HG03025 (cell line): Measurements from ENCODE around the gene SLC30A5.

Source experiments
- ATAC-seq: cut with Tn5 transposase; IDR thresholded peaks from one replicate; pipeline ENCODE4 v1.9.1; 2021; ENCODE audit warnings: mild to moderate bottlenecking, moderate library complexity; ENCODE audit not compliant: unreplicated experiment, low FRiP score

SLC30A5 gene

DNA sequence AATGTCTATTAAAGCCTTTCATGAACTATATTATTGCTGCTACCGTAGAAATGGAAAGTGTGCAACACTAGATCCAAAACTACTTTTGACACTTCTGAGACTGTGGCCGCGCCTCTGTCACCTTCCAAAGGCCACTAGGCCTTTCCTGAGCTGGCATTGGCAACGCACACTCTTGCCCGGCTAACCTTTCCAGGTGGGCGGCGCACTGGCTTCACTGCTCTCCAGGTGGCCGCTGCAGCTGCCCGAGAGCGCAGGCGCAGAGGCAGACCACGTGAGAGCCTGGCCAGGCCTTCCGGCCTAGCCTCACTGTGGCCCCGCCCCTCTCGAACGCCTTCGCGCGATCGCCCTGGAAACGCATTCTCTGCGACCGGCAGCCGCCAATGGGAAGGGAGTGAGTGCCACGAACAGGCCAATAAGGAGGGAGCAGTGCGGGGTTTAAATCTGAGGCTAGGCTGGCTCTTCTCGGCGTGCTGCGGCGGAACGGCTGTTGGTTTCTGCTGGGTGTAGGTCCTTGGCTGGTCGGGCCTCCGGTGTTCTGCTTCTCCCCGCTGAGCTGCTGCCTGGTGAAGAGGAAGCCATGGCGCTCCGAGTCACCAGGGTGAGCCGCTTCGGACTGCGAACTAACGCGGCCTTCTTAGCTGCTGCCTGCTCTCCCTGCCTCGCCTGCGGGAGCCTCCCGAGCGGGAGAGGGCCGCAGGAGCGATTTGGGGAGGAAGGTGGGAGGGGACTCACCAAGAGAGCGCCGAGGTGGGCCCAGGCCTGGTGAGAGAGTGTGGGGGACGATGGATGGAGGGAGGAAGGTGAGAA lies 73.1 kb downstream of the SLC30A5 start, which contains the start of gene CCNB1:
Gene CCNB1 (plus strand): TSS at position 465 of the 807 bp plus-strand sequence. CDS start 113 bp downstream, at position 578.
- ATAC-seq = peak; percentile 99

DNA sequence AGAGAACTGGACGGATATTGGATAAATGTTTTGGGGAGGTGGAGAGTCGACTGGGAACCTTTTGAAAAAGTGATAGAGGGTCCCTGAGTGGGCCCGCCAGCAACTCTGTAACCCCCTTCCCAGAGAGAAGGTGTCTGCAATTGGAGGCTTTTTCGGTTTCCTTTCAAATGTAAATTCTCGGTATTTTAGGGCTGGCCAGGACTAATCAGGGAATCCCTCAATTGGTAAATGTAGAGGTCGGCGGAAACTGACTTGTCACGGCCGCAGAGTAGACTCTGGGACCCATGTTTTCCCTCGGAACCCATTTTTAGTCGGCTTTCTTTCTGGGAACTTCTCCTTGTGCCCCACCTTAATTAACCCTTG lies 73.7 kb downstream of the SLC30A5 start:
- no peak for ATAC-seq

DNA sequence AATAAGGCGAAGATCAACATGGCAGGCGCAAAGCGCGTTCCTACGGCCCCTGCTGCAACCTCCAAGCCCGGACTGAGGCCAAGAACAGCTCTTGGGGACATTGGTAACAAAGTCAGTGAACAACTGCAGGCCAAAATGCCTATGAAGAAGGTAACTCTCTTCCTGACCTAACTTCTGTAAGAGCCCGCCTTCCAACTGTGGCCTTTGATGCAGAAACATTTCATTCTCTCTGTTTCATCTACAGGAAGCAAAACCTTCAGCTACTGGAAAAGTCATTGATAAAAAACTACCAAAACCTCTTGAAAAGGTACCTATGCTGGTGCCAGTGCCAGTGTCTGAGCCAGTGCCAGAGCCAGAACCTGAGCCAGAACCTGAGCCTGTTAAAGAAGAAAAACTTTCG lies 74.1 kb downstream of the SLC30A5 start:
- no peak for ATAC-seq

DNA sequence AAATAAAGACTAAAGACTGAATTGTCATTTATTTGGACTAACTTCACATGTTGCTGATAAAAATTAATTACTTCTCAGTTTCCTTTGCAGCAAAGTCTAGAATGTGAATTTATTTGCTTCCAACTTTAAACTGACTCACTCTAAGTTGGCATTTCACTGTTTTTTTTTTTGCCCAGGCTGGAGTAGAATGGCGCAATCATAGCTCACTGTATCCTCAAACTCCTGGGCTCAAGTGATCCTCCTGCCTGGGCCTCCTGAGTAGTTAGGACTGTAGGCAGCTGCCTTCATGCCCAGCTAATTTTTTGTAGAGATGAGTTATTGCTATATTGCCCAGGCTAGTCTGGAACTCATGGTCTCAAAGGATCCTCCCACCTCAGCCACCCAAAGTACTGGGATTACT lies 76.7 kb downstream of the SLC30A5 start:
- ATAC-seq = no peak

DNA sequence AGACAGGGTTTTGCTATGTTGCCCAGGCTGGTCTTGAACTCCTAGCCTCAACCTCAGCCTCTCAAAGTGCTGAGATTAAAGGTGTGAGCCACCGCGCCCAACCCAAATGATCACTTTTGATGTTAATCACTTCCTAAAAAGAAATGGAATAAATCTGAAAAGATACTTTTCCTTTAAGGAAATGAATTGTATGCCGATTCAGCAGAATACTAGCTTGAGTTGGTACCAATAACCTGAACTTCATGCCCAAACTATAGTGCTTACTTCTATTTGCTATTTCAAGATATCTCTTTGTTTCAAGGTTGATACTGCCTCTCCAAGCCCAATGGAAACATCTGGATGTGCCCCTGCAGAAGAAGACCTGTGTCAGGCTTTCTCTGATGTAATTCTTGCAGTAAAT lies 77.2 kb downstream of the SLC30A5 start:
- no peak for ATAC-seq
